Esophagus mucosa (tissue), 1 donor: ENCODE measurements around the gene RFPL1. TPM values are rescaled to one million over a fixed set of nuclear protein-coding genes. Genes with fewer than 3 reads are reported as not detected.

ENCODE experiments used
- ATAC-seq: fragments of 200-7000 bp; cut with Tn5 transposase; one replicate; pipeline ENCODE4 v1.9.1; 2020
- total RNA-seq: library from RNA; stranded (reverse); gene quantifications from one replicate; pipeline ENCODE4 v1.2.4, GENCODE V29; 2023
- donor health status: DM: yes; HTN: yes; CAD: no.

RFPL1 gene
- total RNA-seq, 1 donor from 2014 or later: not detected

DNA sequence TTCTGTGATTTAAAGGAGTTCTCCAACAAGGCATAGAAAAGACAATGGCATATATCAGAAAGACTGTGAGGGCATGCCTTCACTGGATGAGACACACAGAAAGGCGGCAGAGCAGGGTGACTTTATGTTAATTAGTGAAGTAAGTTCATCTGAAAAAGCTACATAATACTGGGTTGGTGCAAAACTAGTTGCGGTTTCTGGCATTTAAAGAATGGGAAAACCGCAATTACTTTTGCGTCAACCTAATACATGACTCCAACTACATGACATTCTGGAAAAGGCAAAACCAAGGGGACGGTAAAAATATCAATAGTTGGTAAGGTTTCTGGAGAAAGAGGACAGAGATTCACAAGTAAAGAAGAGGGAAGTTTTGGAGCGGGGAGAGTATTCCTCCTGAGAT lies 5.1 kb downstream of the RFPL1 start:
- no peak for ATAC-seq

DNA sequence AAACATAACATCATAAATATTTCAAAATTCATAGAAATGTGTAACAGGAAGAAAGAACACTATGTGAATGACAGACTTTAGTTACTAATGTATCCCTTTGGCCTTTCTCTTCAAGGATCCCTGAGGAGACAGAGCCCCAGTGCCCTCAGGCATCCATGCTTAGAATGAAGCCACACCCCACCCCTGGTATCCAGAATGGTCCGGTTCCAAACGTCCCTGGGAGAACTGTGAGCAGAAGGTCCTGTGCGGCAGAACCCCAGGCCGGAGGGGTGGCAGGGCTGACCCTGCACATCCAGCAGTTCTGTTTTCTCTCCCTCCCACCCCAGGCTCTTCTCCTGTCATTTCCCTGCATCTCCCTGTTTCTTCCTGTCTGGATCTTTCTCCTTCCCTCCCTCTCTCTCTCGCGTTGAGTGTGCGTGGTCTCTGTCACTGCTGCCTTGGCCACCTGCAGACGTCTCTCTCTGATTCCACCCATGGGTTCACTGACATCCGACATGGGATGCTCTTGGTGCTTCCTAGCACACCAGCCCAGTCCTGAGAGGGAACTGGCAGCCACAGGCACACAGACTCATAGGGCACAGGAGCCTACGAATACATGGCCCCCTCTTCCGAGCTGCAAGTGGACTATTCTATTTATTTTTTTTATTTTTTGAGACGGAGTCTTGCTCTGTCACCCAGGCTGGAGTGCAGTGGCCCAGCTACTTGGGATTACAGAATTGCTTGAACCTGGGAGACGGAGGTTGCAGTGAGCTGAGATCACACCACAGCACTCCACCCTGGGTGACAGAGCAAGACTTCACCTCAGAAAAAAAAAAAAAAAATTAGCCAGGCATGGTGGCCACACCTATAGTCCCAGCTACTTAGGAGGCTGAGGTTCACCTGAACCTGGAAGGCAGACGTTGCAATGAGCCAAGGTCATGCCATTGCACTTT lies 5.7 kb downstream of the RFPL1 start:
- ATAC-seq: peak; percentile 42

DNA sequence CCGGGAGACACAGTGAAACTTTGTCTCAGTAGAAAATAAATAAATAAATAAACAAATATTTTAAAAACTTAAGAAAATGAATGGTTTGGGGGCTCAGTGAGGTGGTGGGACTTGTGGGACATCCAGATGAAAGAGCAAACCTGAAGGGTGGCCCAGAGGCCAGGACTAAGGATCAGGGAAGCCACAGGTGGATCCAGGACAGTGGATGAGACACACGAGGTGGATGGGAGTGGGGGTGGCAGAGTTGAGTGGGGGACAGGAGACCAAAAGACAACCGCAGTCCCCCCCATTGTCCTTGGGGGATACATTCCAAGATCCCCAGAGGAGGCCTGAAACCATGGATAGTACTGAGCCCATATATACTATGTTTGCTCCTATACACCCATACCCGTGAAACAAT lies 7.1 kb downstream of the RFPL1 start:
- no peak for ATAC-seq

DNA sequence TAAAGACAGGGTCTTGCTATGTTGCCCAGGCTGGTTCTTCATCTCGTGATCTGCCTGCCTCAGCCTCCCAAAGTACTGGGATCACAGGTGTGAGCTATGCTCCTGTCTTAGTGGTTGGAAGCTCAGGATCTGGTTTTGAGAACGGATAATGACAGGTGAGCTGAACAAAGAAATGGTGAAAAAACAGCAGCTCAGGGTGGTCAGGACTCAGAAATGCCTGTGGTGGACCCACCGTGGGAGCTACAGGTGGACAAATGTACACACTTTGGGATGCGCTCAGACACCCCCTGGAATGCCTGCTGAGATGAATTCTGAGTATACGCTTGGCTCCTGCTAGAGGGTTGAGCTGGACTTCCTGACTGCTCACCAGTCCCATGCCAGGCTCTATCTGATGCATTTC lies 9.5 kb downstream of the RFPL1 start:
- ATAC-seq: no peak

DNA sequence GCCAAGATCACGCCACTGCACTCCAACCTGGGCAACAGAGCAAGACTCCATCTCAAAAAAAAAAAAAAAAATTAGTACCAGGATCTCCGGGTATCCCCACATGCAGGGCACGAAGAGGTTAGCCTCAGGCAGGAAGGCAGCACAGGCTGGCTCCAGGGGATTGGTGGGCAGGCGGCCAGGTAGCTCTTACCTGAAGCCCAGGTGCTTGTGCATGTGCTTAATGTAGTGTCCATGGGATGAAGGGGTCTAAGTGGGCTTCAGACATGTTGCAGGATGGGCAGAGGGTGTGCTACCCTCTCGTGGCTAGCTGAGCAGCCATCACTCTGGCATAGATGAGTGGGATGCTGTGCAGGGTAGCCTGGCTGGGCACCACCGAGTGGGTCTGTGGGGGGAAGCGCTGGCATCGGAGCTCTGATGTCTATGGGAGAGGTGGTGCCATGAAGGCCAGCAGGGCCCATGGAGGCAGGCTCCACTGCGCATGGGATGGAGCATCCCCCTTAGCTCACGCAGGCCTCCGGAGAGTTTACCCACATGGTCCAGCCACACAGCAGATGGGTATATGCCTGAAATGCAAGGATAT lies 11.0 kb downstream of the RFPL1 start:
- ATAC-seq: peak; percentile 12

DNA sequence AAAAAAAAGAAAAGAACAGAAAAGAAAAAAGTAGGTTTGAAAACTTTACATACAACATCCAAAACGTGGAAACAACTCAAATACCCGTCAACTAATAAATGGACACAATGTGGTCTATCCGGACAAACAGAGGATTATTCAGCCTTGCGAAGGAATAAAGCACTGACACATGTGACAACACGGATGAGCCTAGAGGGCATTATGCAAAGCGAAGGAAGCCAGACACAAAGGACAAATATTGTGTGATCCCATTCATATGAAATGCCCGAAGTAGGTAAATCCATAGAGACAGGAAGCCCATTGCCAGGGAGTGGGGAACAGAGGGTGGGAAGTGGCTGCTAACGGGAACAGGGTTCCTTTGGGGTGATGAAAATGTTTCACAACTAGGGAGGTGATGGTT lies 11.8 kb downstream of the RFPL1 start:
- peak; percentile 67 for ATAC-seq

DNA sequence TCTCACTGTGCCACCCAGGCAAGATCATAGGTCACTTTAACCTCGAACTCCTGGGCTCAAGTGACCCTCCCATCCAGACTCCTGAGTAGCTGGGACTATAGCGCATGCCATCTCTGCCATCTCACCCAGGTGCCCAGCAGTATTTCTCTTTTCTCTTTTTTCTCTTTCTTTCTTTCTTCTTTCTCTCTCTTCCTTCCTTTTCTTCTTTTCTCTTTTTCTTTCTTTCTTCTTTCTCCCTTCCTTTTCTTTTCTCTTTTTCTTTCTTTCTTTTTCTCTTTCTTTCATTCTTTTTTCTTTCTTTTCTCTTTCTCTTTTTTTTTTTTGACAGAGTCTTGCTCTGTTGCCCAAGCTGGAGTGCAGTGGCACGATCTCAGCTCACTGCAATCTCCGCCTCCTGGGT lies 13.5 kb downstream of the RFPL1 start:
- ATAC-seq: no peak

DNA sequence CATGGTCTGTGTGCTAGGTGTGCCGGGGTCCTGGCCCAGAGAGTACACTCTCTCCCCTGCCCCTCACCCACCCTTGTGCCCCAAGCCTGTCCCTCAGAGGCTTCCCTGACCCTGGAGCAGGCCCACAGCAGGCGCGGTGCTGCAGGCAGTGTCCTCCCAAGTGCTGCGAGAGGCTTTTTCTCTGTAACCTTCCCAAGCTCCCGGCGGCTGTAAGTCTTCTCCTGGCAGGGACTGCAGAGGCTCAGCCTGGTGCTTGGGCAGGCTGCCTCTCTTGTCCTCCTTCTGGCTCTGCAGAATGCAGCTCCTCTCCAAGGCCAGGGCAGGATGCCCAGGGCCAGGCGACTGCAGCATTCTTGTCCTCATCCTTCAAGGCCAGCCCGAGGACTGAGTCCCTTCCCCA lies 15.9 kb downstream of the RFPL1 start:
- no peak for ATAC-seq

DNA sequence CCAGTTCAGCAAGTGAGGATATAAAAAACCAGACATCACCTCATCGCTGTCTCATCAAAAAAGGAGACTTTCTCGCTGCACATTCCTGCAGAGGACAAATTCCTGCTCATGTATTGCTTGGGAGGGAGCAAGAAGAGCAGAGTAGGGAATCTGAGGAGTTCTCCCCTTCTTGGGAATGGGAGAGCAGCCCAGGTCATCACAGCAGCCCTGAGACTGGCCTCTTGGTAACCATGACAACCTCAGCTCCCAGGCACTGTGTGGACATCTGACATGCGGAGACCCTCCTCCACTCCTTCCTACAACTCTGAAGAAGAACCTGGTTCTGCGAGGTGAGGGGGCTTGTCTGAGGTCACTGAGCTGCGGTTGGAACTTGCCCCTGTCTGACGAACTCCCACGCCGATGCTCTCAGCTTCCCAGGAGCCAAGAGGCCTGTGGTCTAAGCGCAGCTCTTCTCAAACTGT lies 17.9 kb downstream of the RFPL1 start:
- ATAC-seq: no peak

DNA sequence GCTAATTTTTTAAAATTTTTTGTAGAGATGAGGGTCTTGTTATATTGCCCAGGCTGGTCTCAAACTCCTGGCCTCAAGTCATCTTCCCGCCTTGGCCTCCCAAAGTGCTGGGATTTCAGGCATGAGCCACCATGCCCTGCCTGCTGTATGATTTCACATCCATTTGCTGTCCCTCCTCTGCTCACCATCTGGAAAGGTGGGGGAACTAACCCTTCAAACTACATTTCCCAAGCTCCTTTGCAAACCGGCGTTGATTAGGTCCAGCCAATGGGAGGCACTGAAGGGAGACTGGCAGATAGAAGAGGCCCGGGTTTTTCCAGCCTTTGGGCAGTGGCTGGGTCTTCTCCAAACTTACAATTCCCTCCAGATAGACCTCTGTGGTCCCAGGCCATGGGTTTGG lies 19.3 kb downstream of the RFPL1 start:
- peak; percentile 33 for ATAC-seq

DNA sequence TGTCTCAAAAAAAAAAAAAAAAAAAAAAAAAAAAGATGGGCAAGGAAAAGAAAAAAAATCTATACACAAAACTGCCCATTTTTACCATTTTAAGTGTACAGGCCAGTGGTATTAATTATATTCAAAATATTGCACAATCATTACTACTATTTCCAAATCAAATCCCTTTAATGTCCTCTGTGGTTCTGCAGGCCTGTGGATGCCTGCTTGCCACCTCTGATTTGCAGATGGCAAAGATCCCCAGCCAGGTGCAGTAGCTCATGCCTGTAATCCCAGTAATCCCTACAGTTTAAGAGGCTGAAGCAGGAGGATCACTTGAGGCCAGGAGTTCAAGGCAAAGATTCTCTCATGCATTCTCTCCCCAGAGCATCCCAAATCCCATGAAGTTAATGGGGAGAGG lies 20.2 kb downstream of the RFPL1 start:
- peak; percentile 50 for ATAC-seq

DNA sequence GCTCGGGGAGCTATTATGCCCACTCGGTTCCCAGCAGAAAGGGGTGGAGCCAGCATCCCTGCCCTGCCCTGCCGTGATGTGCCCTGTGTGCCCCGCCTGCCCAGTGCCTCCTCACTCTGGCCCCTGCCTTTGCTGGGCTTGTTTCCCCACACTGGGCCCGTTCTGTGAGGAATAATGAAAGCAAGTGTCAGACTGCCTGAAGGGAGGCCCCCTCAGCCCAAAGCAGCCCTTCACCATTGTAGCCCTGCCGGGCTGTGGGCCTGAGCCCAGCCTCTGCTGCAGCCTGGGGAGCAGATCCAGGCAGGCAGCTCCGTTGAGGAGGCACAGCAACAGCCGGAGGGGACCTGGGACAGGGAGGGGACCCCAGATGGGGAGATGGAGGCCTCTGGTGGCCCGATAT lies 21.4 kb downstream of the RFPL1 start:
- ATAC-seq: peak; percentile 10

DNA sequence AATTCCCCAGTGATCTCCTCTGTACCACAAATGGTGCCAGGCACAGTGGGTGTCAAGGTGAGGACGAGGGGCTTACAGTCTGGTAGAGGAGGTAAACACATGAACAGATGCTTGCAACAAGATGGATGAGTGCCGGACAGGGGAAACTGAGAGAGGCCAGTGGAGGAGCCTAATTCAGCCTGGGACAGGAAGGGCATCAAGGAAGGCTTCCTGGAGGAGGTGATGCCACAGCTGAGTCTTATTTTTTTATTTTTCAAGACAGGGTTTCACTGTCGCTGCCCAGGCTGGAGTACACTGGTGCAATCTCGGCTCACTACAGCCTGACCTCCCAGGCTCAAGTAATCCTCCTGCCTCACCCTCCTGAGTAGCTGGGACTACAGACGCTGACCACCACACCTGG lies 22.9 kb downstream of the RFPL1 start:
- ATAC-seq: no peak

DNA sequence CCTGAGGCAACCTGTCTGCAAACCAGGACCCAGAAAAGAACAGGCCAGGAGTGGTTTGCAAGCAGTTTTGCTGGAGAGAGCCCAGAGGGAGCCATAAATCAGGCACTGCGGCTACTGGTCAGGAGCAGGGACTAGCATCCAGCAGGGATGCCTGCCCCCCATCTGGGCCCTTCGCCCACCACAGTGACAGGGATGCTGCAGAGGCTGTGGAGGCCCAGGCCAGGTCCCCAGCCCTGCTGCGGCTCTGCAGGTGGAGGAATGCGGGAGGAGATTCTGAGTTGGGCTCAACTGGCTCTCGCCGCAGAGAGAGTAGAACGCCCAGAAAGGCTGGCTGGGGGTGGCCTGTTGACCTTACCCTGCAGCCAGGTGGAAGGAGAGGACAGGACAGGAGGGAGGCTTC lies 25.2 kb downstream of the RFPL1 start:
- ATAC-seq: no peak

DNA sequence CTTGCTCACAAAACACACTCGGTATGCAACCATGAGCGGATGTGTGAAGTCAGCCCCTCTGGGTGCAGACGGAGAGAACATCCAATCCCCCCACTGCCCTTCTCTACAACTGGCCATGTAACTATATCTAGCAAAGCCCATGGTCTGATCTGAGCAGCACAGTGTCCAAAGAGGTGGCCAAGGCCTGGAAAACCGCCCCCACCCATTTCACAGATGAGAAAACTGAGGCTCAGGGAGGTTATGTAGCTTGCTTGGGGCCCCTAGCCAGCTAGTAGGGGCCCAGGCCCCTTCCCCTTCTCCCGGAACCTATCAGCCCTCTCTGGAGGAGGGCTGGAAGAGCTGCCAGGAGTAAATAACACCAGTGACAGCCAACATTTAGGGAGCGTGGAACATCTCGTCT lies 26.2 kb downstream of the RFPL1 start:
- ATAC-seq: no peak

DNA sequence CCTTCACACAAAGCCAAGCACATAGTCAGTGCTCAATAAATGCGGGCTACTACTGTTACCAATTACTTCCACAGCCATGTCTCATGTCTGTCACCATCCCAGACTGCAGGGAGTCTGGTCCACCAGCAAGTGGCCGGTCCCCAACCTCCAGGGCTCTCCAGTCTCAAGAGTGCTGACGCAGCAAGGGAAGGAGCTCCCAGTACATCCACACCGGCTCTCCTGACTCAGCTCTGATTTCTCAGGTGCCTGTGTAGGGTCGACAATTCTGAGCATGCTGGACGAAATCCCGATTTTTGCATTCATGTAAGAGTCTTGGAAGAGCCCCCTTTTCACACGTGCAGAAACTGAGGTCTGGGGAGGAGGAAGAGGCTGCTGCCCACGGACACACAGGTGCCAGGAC lies 31.4 kb downstream of the RFPL1 start:
- ATAC-seq: peak; percentile 11

DNA sequence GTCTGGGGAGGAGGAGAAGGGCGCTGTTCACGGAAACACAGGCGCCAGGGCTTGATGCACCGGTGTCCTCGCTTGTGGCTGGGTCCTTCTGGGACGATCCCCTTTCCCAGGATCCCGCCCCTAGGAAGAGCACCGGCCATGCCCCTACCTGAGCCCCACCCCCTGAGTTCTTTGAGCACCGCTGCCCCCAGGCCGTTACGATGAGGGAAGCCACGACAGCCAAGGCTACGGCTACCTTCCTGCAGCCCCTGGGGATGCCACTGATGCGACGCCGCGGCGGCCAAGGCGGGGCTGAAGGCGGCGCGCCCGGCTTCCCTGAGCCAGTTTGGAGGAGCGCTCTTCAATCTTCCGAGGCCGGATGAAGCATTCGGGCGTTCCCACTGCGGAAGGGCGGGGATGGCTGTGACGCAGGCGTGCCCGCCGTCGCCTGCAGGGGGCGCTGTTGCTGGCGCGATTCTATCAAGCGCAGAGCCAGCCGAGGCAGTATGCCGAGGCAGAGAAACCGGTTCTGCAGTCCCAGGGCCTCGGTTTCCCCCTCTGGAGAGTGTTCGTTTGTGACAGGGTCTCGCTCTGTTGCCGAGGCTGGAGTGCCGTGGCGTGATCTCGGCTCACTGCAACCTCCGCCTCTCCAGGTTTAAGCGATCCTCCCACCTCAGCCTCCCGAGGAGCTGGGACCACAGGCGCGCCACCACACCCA lies 31.9 kb downstream of the RFPL1 start:
- ATAC-seq: peak; percentile 85

DNA sequence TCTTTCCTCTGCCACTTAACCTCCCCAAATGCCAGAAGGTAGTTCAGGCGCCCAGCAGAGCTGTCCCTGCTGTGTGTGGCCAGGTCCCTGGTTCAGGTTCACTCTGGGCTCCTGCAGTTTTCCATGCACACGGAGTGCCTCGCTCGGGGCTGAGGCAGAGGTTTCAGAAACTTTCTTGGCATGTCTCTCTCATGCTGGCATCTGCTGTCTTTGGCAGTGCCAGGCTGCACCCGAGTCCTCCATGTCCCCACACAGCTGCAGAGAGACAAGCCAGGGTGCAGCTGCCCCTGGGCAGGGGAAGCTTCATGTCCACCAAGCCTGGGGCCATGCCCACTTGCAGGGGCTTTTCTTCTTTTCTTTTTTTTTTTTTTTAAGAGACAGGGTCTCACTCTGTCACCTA lies 34.6 kb downstream of the RFPL1 start:
- ATAC-seq: no peak

DNA sequence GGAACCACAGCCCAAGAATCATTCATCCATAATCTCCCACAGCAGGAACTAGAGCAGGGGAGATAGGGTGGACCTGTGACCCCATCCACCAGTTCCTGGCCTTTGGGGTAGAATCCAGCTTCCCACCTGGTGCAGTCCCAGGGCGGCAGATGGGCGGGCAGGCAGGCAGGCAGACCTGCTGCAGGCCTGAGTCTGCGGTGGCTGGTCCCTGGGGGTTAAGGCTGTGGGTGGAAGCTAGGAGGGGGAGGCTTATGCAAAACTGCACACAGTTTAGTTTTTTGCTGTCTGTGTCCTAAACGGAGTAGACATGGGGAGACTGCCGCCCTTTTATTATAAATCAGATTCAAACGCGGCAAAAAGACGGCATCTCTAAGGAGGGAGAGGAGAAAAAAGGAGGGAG lies 37.2 kb downstream of the RFPL1 start:
- ATAC-seq: no peak

DNA sequence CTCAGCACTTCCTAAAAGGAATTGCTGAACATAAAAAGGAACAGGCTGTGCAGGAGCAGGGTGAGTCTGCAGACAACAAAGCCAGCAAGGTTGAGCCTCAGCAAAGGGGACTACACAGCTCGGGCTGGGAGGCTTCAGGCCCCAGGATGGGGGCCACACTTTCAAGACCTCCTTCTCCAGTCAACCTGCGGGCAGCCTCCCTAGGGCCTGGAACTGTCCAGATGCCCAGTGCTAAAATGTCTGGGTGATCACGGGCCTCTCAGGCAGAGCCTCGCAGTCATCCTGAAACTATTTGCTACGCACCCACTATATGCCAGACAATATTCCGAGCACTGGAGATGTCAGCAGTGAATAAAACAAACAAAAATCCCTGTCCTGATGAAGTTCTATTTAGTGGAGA lies 37.7 kb downstream of the RFPL1 start:
- no peak for ATAC-seq

DNA sequence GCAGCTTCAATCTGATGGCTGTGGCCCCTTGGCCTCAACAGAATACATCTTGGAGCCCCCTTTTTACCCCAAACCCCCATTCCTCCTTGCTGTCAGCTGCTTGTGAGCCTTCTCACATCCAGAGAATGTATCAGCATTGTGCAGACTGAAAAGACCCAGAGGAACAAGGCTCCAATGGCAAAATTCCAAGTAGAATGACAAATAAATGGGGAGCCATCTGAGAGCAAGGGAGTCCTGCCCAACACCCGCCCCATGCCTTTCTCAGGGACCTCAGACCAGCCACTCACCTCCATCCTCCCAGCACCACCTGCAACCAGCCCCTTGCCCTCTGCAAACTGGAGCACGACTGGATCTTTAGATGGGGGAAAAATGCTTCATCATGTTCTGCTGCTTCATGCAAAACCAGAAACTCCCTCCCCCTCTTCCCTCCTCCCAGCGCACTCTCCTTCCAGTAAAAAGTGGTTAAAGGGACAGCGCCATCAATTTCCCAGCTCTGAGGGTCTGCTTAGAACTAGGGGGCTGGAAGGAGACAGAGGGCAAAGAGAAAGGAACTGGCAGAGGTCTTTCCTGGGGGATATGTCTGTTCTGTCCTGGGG lies 39.4 kb downstream of the RFPL1 start:
- ATAC-seq: no peak

DNA sequence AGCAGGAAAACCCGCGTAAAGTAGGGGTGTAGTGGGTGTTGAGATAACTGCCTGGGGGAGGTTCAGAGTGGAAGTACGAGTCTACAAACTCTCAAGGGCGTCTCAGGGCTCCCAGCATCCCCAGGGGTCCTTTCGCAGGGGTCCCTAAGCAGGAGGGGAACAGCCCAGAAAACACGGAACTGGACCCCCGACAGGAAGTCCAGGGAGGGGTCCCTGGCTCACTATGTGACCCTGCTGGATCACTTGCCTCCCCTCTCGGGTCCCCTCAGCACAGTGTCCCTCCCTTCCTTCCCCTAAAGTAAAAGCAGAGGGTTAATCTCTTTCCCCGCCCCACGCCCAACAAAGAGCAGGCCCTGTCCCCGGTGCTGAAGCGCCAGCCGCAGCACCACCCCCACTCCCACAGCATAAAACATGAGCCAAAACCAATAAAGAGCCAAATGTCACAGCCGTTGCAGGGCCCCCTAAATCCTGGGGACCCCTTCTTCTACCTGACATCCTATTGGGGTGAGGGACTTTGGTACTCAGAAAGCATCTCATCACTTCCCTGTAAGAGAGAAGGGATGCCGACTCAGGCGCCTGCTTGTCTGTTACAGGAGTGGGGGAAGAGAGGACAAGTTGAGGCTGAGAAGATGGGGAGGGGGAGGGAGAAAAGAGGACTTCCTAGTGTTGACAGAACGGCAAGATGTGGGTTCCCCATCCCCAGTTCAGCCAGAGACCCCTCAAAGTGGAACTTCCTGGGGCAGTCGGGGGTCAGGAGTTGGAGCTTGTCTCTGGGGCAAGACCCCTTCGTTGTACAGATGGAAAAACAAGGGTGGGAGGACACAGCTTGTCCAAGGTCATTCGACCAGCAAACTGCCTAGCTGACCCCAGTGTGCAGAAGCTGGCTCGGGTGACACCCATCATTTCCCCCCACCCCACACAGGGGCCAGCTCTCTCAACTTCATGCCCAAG lies 40.2 kb downstream of the RFPL1 start:
- no peak for ATAC-seq
